H4 (cell line): ENCODE results near the gene PRR11. TPM values are rescaled to one million over a fixed set of nuclear protein-coding genes. Genes with fewer than 3 reads are reported as not detected.
"Not testable (repeated sequence)": the region's sequence is repeated elsewhere in the genome, so short reads cannot be mapped to it uniquely, and the experiment has no call there.

Experiments used
- DNase-seq: peaks from one replicate; pipeline ENCODE4 v3.0.0-alpha.2; 2015; ENCODE audit warnings: low spot score
- total RNA-seq: library from RNA; depleted of rRNA; stranded (reverse); fragments of >200 nt; shearing (Covaris generic); gene quantifications from 2 replicates; pipeline ENCODE4 v1.2.3, GENCODE V29; 2014

The PRR11 gene
- total RNA-seq, 1 experiment from 2014 or later = 14.7 TPM

DNA sequence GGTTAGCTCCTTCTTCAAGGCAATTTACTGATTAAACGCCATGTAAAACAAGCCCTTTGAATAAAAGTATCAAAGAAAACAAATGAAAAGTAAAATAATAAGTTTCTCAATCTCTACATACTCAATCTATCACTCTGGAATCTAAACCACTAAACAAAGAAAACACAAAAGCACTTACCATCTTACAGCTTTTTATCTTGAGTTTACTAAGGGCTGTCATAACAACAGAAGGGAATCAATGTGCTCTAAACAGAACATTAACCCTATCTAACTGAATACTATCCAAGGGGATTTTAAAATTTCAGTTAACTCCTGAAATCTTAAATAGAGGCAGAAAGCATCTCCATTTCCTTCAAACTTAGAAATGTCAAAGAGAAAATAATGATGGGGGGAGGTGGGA is 4.0 kb upstream of the PRR11 start:
- no peak for DNase-seq

DNA sequence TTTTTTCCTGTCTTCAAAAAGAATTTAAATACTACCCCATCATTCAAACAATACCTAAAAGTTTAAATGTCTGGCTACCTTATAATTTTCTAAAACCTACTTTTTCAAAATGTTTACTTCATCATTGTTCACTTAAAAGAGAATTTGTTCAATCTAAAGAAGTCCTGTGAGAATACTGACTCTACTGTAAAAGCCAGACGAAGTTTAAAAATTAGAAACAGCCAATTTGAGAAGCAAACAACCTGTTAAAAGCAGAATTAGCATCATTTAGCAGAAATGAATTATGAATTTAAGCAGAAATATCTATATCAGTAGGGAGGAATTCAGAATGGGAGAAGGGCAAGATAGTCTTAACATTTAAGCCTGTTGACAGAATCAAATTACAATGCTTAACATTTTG is 2.6 kb upstream of the PRR11 start:
- no peak for DNase-seq

DNA sequence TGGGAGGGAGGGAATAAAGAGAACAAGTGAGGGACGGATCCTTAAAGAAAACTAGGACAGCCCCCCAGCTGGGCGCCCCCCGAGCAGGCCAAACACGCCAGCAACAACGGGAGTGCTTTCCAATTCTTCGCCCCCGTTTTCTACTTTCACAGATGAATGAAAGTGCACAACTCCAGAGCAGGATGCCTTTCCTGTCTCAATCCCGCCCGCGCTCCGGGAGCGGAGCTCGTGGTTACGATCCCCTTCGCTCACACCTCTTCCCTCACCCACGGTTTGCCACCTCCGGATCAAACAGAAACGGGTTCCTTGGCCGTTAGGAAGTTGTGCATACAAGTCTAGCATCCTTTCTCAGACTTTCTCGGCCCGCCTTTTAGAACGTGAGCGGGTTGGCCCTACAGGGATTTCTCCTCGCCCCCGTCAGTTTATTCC is 1.2 kb upstream of the PRR11 start:
- DNase-seq = peak; percentile 52

DNA sequence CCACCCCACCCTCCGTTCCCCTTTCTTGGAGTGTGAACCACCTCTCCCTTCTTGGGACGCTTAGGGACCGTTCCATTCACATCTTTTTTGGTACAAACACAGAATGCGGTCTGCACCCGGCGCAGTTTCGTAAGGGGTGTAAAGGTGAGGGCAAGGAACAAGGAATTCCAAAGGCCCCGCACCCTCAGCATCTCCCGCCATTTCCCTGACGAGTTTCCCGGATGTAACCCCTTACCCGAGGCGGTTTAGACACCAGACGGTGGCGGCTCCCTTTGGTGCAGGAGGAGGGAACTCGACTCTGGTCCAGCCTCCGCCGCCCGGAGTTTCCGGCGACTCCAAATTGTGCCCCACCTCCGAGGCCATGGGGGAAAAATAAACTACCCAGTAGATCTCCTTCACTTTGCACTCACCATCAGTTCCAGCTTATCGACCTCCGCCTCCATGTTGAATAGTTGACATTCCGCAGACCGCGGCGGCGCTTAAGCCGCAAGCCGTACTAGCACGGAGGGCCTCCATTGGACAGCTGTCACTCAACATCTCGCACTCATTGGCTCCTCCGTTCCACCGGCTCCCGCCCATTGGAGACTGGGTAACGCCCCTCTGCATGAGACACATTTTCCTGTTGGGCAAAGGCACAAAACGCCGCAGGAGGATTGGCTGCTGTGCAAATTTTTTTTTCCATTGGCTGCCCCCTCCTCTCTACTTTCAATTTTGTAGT is 666 bp upstream of the PRR11 start, which contains the start of gene SKA2:
Gene SKA2 (minus strand): TSS at position 466 of the 718 bp plus-strand sequence. CDS start 23 bp downstream, at position 443.
- DNase-seq = peak; percentile 100

DNA sequence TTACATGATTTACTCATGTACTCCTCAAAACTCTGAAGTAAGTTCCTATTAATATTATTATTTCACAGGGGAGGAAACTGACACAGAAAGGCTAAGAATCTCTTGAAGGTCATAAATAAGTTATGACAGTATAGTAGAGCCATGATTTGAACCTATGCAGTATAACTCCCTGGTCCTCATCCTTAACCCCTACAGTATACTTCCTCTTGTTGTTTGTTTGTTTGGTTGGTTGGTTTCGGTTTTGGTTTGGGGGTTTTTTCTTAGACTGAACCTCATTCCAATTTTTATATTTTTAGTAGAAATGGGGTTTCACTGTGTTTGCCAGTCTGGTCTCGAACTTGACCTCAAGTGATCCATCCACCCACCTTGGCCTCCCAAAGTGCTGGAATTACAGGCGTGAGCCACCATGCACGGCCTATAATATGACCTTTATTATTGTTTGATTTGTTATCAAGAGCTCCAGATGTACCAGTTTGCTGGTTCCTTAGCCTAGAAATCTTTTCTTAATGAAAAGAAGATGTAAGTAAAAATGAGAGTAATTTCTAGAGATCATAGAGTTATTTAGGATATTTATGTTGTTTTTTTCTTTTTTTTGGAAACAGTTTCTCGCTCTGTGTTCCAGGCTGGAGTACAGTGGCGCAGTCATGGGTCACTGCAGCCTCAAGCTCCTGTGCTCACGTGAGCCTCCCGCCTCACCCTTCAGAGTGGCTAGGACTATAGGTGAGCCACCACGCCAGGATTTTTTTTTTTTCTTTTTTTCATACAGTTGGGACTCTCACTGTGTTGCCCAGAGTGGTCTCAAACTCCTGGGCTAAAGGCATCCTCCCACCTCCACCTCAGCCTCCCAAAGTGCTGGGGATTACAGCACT is 4.8 kb downstream of the PRR11 start:
- DNase-seq = no peak

DNA sequence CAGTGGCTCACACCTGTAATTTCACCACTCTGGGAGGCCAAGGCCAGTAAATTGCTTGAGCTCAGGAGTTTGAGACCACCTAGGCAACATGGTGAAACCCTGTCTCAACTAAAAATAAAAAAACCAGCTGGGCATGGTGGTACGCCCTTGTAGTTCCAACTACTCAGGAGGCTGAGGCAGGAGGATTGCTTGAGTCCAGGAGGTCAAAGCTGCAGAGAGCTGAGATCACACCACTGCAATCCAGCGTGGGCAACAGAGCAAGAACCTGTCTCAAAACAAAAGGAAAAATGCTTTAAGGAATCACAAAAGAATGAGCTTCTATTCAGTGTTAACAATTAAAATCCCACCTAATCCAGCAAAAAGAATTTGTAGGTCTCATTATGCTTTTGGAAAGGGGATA is 5.9 kb downstream of the PRR11 start:
- no peak for DNase-seq

DNA sequence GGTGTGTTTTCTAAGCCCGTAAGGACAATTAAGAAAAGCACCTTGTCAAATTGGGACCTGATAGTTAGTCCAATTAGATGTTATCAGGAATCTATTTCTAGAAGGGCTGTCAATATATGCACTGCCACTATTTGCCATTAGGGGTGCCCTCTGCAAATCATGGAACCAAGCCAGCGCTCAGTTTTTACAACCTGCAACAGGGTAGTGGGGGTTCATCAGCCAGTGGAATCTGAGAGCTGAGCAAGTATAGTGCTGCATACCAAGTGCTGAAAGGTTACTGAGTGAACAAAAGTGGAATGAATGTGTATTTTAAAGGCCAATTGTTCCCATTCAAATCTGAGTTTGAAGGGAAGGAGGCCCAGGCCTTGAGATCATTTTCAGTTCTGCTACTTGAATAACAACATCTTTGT is 10.4 kb downstream of the PRR11 start:
- DNase-seq = peak; percentile 34

DNA sequence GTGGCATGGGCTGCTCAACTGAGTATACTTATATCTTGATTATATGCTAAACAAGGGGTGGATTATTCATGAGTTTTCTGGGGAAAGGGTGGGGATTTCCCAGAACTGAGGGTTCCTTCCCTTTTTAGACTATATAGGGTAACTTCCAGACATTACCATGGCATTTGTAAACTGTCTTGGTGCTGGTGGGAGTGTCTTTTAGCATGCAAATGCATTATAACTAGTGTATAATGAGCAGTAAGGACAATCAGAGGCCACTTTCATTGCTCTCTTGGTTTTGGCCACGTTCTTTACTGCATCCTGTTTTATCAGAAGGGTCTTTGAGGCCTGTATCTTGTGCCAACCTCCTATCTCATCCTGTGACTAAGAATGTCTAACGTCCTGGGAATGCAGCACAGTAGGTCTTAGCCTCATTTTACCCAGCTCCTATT is 12.0 kb downstream of the PRR11 start:
- no peak for DNase-seq

DNA sequence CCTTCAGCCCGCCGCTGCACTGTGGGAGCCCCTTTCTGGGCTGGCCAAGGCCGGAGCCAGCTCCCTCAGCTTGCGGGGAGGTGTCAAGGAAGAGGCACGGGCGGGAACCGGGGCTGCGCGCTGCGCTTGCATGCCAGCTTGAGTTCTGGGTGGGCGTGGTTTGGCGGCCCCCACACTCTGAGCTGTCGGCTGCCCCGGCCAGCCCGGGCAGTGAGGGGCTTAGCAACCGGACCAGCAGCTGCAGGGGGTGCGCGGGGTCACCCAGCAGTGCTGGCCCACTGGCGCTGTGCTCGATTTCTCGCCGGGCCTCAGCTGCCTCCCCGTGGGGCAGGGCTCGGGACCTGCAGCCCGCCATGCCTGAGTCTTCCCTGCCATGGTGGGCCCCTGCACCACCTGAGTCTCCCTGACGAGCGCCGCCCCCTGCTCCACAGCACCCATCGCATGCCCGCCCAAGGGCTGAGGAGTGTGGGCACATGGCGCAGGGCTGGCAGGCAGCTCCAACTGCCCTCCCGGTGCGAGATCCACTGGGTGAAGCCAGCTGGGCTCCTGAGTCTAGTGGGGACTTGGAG is 17.0 kb downstream of the PRR11 start:
- DNase-seq = no peak

DNA sequence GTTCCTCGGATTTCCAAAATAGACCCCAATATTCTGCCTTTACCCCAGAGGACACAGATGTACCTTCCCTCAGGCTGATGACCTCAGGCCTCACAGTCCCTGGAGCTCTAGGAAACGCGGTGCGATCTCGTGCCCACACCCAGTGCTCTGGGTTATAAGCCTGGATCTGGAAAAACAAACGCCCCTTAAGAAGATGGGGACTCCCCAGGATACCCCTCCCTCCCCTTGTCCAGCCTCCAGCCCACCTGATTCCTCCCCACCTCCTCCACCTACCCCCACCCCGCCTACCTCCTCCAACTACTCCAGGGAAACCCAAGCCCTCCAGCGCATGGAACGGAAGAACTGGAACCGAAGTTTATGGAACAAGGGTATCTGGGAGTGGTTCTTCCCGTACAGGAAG is 19.1 kb downstream of the PRR11 start:
- no peak for DNase-seq

DNA sequence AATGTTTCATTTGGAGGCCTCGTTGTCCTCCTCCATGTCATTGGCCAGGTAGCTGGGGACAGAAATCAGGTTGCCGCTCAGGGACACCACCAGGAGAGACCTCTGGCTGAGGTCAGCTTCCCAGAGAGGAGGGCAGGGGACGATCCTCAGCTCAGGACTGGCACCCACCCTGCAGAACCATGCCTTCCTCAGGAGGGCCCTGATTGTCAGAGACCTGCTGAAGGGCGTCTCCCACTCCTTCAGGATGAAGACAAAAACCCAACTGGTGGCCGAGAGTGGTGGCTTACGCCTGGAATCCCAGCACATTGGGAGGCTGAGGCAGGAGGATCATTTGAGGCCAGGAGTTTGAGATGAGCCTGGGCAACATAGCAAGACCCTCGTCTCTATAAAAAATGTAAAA is 19.5 kb downstream of the PRR11 start:
- no peak for DNase-seq

DNA sequence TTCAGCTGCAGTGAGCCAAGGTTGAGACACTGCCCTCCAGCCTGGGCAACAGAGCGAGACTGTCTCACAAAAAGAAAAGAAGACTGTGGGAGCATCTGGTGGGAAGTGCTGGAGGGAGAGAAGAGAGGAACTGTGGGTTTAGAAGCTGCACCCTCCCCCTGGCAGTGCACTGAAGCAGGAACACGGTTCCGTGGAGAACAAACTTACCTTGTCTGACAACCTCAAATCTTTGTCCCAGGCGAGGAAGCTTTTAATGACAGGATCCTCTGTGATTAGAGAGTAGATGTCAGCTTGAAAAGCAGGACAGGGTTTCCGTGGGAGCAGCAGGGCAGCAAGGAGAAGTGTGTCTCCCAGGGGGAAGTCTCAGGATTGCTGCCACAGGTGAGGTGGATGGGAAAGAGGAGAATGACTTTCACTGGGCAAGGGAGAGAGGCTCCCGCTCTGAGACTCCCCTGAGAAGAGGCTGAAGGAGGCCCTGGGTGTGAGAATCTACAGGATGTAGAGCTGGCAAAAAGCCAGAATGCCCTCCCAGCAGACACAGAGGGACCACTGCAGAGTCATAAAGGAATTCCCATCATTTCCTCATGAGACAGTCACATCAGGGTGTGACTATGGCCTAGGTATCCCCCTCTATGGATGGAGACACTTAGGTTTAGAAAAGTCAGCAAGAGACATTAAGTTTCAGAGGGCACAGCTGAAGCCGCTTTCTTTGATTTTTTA is 22.9 kb downstream of the PRR11 start:
- no peak for DNase-seq

DNA sequence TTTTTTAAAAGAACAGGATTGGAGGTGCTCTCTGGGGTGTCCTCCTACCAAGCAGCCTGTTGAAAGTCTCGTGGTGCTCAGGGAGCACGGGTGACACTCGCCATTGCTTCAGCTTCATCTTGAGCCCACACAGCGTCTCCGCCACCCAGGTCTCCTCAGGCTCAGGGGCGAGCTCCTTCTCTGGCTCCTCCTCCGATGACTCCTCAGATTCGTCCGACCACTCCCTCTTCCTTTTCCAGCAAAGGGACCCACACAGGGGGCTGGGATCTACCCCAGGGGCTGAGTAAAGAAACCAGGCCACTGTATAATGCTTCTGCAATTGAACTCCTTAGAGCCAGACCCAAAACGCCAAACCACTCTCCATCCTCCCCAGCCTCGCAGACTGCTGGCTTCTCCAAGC is 24.1 kb downstream of the PRR11 start:
- DNase-seq = not testable (repeated sequence)

DNA sequence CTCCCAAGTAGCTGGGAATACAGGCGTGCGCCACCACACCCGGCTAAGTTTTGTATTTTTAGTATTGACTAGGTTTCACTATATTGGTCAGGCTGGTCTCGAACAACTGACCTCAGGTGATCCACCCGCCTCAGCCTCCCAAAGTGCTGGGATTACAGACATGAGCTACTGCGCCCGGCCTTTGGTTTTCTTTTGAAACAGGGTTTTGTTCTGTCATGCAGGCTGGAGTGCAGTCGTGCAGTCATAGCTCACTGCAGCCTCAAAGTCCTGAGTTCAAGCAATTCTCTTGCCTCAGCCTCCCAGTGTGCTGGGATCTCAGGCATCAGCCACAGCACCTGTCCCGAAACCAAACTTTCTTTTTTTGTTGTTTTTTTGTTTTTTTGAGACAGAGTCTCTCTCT is 25.1 kb downstream of the PRR11 start:
- DNase-seq = no peak

DNA sequence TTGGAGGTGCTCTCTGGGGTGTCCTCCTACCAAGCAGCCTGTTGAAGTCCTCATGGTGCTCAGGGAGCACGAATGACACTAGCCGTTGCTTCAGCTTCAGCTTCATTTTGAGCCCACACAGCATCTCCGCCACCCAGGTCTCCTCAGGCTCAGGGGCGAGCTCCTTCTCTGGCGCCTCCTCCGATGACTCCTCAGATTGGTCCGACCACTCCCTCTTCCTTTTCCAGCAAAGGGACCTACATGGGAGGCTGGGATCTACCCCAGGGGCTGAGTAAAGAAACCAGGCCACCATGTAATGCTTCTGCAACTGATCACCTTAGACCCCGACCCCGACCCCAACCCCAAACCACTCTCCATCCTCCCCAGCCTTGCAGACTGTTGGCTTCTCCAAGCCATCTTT is 25.9 kb downstream of the PRR11 start:
- no peak for DNase-seq

DNA sequence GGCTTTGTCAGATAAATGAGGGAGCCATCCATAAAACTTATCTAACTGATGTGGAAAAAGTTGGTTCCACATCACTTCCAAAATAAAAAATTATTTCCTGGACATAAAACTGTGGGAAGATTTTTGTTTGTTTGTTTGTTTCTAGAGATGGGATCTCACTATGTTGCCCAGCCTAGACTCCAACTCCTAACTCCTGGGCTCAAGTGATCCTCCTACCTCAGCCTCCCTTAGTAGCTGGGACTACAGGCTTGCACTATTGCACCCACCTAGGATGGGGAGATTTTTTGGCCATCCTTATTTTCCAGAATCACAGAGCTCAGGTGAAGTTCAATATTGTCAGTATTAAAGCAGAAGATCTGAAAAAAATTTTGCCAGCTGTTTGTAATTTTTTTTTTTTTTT is 30.5 kb downstream of the PRR11 start:
- no peak for DNase-seq

DNA sequence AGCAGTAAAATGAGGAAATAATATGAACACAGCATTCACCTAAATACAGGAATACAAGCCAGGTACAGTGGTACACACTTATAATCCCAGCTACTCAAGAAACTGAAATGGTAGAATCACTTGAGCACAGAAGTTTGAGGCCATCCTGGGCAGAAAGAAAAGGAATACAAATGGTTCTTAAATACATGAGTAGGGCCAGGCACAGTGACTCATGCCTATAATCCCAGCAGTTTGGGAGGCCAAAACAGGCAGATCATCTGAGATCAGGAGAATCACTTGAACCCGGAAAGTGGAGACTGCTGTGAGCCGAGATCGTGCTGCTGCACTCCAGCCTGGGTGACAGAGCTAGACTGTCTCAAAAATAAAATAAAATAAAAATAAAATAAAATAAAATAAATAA is 31.3 kb downstream of the PRR11 start:
- DNase-seq = no peak

DNA sequence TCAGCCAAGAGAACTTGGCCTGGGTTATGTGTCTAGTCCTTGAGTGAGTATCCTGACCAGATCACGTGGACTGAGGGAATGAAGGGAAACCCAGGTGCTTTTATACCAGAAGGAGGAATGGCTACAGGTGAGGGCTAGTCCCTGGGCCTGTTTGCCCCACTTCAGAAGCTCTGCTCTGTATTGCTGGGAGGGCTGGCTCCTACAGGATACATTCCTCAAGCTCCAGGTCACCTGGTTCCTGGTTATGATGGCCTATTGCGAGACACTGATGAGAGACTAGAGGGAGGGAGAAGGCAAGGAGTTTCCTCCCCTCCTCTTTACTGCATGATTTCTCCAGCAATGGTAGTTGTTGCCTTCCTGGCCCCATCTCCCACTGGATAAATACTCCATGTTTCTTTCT is 35.3 kb downstream of the PRR11 start:
- no peak for DNase-seq

DNA sequence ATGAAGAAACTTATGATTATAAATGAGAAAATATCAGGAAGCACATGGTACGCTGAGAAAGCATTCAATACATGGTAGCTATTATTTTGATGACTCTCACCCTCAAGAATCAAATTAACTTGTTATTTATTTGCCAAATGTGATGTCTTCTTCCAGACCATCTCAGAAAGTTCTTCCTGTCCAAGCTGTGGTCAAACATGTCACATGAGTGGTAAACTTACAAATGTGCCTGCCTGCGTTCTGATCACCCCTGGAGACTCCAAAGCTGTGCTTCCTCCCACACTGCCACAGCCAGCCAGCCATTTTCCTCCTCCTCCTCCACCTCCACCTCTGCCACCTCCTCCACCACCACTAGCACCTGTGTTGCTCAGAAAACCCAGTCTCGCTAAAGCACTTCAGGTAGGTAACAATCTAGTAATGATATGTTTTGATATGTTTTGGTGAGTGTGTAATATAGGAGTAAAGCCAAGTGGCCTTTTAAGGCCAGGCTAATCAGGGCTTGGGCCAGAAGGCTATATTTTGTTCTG is 37.9 kb downstream of the PRR11 start:
- DNase-seq = no peak

DNA sequence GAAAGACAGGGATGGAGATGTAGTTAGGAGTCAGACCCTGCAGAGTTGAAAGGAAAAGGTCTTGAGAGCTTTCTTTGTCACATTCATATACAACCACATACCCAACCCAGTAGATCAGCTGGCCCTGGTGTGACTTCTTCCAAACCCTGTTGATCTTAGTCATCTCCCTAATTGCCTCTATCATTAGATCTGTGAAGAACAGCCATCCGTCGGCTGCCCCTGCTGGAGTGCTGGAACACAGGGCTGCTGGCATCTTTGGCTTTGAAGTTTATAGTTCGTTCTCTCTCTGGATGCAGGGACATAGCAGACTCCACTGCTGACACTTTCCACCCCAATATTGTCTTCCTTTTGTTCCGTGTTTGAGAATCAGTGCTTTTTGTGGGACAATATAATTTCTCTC is 43.9 kb downstream of the PRR11 start:
- DNase-seq = no peak

DNA sequence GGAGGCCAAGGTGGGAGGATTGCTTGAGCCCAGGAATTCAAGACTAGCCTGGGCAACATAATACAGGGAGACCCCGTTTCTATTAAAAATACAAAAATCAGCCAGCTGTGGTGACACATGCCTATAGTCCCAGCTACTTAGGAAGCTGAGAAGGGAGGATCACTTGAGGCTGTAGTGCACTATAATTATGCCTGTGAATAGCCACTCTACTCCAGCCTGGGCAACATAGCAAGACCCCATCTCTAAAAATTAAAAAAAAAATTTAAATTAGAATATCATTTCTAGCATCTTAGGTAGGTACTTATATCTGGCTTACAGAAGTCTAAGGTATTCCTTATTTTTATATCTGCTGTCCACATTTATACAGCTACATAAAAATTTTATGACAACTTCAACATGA is 46.8 kb downstream of the PRR11 start:
- DNase-seq = no peak

DNA sequence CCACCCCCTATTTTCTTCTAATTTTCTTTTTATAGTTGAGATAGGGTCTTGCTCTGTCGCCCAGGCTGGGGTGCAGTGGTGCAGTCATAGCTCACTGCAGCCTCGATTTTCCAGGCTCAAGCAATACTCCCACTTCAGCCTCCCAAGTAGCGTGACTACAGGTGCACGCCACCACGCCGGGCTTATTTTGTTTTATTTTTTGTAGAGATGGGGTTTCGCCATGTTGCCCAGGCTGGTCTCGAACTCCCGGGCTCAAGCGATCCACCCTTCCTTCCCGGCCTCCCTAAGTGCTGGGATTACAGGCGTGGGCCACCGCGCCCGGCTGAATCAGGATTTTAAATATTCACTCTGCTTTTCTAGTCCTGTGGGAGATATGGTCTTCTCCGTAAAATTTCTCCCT is 63.8 kb downstream of the PRR11 start:
- DNase-seq = no peak
